GM19351 (cell line): ENCODE results near the gene SERP2.

Experiments
- ATAC-seq: cut with Tn5 transposase; IDR thresholded peaks from one replicate; pipeline ENCODE4 v1.9.1; 2021; ENCODE audit warnings: mild to moderate bottlenecking, moderate library complexity; ENCODE audit not compliant: unreplicated experiment

The SERP2 gene

DNA sequence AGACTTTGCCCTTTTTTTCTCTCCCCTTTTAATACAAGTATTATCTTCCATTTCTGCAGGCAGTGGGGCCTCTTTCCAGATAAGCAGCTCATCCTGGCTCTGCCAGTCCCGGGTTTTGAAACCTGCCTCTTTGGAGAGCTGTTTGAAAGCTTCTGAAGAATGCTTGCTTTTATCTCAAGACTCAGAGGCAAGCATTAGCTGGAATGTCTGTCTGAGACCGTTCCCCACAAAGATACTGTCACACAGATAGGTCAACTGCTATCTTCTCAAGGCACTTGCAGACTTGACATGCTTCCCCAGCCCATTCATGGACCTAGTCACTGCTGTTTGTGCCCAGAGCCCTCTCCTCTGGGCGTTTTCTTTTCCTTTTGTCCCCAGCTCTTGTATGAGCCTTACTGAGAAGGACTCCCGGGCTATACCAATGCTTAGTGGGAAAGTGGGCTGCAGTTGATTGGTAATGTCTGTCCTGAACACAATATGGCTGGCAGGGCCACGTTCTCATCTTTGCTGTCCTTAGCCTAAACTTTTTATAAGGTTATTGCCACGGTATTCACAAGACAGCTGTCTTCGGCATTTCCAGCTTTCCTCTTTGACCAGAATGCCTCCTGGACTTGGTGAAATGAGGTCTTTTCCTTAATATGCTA, 13.4 kb downstream of the SERP2 start:
- no peak for ATAC-seq

DNA sequence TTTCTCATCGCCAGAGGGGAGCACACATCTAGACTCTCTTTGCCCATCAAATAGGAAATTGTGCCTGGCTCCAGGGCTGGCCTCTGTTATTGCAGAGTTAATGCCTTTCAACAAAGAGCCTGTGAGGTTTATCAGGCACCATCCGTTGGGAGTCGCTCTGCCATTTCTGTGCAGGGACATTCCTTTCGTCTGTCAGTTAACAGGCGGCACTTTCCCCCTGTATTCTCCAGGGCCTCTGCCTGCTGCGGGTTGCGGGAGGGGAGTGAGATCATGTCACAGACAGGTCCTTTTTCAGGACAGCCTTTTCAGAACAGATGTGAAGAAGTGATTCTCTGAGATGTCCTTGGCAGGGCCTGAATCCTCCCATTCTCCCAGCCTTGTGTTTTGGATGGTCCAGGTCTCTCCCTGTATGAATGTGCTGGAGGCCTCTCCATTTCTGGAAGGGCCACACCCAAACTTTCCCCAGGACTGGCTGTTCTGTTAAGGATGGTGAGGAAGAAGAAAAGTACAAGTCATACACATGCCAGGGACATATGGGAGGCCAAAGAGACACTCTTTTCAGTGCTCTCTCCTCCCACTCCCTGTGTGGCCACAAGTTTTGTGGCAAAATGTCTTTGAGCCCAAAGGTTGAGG, 14.9 kb downstream of the SERP2 start:
- no peak for ATAC-seq

DNA sequence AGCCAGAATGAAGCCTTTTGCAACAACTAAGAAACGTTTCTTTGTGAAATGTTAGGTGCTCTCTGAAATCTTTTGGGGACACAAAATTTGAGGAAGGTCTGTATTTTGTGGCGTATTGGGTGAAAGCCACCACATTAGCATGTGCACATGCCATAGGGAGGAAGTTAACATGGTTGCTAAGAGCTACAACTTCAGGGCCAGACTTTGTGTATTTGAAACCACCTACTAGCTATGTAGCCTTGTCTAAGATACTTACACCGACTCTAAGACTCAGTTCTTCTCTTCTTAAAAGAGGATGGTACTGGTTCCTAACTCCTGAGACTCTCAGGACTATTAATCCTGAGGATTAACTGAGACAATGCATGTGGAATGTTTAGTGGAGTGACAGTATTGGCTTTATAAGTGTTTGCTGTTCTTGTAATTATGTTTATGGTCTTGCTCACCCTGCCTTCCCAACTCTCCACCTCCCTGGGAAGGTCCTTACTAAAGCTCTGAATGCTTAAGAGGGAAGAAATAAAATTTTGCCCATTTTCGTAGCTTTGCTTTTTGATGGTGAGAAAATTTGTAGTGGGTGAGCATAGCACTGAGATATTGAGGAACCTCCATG, 15.5 kb downstream of the SERP2 start:
- ATAC-seq: no peak

DNA sequence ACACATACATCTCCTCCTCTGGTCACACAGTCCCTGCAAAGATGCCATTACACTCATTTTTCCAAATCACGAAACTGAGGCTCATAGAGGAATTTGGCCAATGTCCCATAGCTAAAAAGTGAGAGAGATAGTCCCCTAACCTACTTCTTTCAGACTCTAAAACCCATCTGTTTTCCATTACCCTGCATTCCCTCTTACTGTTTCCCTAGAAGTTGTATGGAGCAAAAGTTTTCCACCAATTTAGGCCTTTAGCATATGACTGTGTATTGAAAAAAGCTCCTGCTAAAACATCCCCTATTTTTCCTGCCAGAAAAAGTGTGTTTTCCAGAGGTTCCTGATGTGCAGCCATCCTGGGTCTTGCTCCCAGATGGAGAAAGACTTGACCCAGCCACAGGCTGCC, 16.3 kb downstream of the SERP2 start:
- no peak for ATAC-seq

DNA sequence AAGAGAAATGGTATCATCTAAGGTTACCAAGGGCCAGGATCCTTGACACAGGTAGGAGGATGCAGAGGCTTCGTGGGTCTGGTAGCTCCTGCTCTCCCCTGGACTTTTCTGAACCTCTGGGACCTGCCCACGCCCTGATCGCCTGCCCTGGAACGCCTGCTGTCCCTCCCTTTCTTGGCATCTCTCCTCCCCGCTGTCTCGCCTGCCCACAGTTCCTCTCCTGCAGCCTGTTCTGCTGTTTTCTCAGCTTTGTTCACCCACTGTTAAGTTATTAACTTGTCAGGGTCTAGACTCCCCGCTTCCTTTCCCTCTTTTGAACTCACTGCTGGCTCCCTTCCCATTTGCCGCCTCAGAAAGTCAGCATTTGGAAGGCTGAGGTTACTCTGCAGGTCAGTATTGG, 19.8 kb downstream of the SERP2 start:
- ATAC-seq: no peak

DNA sequence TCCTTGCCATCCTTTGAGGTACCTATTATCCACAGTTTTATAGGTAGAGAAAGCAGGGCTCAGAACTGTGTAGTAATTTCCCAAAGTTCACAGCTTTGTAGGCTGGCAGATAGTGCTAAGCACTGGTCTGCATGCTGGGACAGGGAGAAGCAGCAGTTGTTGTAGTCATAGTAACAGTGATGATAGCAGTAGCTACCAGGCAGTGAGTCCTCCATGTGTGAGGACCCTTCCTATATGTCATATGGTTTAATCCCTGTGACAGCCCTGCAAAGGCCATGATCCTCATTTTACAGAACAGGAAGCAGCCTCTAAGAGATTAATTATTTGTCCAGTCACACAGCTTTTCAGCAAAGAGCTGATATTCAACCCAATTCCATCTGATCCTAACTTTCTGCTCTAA, 21.0 kb downstream of the SERP2 start:
- no peak for ATAC-seq

DNA sequence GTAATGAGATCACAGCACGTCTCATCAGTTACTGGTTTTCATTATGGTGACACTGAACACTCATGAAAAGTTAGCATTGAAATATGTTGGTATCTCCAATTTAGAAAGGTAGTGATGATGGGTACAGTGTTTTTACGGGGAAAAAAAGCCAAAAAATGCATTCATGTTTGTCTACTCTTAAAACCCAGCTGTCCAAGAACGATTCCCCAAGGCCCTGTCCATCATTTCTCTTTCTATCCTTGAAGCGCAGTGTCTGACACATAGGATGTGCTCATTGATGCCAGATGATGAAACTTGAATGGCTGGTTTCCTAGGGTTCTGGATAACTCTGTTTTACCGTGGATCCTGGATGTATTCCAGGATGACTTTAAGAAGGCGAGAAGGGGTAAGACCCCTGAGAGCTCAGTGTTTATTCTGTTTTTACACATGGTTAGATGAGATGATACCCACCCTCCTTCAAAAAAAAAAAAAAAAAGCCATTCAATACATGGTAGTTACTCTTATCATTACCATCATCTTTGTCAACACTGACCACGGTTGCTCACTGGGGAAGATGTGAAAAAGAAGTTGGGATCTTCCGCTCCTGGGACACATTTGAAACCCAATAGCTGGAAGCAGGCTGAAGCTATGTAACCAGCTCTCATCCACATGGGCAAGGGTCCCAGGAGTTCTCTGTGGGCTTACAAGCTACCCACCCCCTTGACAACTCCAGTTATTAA, 22.5 kb downstream of the SERP2 start:
- no peak for ATAC-seq

DNA sequence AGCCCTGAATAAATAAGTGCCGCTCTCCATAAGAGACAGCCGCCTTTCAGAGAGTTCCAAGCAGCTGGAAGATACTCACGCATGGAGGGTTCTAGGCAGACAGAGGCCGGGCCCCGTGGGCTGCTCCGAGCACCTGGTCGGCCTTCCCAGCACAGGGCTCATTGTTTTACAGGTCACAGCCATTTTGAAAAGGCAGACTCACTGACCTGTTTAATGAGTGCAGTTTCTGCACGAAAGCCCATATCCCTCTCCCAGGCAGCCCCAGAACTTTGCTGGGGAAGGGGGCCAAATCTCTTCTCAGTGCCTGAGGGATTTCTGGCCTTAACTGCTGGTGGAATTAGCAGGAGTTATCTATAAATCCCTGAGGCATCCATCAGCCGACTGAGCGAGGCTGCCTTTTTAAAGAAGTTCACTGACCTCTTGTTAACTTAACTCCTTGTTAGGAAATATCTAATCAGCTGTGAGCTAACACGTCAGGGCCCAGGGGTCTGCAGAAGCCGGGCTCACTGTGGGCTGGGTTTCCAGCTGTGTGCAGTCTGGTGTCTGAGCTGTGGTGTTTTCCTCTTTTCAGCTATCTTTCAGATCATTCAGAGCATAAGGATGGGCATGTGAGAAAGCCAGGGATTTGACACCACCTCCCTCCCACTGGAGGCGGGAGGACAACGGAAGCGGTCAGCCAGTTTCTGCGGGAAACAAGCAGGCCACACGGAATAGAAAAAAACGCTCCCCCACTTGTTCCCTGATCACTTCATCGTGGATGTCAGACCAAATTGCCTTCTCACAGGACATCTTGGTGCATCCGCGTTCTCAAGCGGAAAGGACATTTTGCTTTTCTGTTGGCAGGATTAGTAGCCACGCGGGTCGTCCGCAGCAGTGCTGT, 23.3 kb downstream of the SERP2 start:
- no peak for ATAC-seq

DNA sequence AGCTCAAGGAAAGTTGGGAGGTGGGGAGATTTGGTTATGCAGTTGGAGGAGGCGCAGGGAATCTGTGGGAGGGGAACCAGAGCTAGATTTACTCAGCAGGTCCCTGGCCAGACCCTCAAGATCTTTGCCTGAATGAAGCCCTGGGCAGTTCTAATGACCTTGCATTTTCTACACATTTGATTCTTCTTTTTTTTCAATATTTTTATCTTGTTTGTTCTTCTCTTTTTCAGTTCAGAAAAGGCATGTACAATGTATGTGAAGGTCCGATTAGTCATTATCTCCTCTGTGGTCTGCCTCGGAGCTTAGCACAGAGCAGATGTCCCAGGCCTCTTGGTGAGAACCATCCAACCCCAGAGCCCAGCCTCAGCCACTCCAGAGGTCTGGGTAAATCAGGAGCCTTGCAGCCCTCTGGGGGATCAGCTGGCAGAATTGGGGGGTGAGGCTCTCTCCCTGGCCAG, 24.2 kb downstream of the SERP2 start:
- no peak for ATAC-seq

DNA sequence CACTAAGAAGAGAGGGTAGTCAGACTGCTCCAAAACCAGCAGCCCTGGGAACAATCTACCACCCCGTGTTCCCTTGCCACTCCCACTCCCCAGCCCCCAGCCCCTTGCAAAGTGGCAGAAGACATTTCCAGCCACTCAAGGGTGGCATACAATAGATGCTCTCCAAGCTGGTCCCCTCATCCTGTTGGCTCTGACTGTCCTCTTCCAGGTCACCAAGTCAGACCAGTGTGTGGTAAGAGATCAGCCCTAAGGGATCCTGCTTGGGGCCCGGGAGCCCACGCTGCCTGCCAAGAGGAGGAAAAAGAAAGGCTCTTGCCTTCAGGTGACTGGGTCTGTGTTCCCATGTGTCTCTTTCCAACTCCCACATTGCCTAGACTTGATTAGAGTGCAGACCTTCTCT, 25.0 kb downstream of the SERP2 start:
- ATAC-seq: no peak

DNA sequence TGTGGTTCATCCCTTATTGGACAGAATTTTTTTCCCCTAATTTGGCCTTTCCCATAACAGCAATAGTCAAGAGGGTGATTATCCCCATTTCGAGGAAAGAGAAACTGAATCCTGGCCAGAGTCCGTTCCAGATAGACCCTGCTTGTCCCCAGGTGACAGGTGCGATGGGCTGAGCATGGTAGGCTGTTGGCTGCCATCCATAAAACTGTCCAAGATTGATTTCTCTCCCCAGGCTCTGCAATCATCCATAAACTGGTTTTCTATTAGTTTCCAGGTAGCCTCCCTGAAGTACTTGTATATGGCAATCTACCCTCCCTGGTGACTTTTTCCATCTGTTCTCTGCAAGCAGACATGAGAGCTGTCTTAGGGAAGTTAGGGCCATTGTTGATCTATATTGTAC, 25.4 kb downstream of the SERP2 start:
- no peak for ATAC-seq

DNA sequence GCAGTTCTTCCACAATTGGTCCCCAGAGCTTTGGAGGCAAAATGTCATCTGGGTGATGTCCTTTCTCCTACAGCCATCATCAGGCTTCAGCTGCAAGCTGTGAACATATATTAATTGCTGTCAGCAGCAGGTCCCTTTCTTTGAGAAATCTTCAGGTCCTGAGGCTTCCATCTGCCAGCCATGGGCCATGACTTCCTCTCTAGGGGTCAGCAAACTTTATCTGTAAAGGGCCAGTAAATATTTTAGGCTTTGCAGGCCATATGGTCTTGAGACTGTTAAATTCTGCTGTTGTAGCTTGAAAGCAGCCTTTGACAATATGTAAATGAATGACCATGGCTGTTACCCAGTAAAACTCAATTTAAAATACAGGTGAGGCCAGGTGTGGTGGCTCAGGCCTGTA, 27.1 kb downstream of the SERP2 start:
- no peak for ATAC-seq

DNA sequence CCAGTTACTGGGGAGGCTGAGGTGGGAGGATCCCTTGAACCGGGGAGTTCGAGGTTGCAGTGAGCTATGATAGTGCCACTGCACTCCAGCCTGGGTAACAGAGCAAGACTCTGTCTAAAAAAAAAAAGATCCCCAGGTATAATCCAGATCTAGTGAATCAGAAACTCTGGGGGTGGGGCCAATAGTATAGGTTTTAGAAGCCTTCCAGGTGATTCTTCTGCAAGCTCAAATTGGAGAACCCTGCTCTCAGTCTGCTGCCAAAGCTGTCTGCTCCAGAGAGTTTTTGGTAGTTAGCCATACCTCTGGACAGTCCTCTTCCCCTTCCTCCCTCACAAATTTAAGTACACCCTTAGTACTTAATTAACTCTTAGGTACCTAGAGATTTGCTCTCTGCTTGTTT, 28.0 kb downstream of the SERP2 start:
- no peak for ATAC-seq

DNA sequence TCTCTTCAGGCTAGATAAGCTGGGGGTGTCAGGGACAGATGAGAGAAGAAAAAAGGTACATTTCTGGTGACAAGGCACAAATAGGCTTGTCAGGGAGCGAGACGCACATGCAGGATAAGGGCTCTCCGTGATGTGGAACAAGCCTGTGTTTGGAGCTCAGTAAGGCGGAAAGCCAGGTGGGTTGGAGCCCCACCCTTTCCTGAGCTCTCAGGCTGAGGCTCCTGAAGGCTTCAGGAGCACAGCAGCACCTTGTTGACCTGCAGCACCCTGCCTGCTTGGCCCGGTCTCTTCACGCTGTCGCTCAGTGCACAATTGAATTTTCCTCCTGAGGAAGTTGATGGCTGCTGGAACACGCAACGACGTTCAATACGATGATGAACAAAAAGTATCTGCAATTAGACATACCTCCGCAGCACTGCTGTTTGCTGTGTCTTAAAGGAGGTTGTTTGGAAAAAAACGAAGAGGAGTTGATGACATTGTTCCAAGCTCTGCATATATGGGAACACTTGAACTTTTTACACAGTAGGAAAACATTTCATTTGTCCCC, 29.3 kb downstream of the SERP2 start:
- ATAC-seq: no peak

DNA sequence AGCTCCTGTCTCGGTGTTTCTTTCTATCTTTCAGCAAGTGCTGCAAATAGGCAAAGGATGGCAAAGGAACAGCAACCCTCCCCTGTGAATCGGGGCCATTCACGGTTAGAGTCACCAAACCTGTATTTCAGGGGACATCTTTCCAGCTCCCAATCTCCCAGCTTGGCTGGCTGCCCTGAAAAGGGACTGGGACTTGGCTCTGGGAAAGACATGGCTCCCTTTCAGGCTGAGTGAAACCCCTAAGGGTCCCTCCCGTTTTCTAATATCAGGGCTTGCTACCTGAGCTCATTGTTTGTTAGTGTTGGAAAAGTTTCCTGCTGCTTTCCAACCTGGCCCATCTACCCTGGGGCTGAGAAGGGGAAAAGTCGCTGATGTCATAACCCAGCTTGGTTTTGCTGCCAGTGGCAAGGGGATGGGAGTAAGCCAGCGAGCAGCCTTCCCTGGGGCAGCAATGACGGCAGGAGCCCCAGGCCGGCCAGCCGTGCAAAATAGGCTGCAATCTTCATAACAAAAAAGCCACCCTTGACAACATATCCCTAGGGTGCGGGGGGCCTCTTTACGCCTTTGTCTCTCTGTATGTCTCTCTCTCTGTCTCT, 29.9 kb downstream of the SERP2 start:
- ATAC-seq: no peak

DNA sequence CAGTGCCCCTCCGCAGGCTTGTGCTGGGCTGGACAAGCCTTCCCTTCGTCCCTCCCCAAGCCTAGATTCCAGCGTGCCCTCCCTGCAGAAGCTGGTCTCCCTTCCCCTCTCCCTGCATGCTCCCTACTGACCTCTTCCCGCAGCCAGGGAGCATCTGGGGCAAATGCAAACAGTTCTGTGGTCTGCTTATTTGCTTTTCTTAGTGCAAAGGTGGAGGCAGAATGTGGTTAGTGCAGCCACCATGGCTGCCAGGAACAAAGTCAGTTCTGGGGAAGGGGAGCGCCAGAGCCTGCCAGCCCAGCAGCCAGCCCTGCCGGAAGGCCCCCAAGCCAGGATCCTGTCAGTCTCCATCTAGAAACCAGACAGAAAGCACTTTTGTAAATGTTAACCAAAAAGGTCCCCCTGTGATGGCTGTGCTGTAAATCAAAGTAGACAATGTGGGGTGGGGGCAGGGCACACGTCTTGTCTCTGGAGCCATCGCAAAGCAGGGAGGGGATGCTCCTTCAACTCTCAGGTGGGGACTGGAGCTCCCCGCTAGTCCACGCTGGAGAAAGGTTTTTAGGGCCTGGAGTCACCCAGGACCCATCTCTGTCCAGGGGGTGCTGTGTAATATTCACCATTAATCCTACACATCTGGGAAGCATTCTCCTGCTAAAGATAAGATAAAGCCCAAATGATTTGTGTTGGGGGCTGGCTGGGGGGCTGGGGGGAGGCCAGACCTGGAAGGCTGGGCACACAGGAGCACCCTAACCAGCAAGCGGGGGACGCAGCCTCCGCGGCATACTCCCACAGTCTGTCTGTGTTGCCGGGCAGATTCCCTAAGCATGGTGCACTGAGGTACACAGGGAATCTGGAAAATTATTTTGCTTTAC, 30.9 kb downstream of the SERP2 start:
- no peak for ATAC-seq

DNA sequence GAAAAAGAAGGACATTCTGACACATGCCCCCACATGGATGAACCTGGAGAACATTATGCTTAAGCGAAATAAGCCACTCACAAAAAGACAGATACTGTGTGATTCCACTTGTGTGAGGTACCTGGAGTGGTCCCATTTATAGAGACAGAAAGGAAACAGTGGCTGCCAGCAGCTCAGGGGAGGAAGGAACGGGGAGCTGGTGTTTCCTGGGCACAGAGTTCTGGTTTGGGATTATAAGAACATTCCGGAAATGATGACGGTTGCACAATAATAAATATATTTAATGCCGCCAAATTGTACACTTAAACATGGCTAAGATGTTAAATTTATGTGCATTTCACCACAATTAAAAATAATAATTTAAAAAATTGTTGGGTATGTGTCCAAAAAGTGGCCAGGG, 33.0 kb downstream of the SERP2 start:
- ATAC-seq: no peak

DNA sequence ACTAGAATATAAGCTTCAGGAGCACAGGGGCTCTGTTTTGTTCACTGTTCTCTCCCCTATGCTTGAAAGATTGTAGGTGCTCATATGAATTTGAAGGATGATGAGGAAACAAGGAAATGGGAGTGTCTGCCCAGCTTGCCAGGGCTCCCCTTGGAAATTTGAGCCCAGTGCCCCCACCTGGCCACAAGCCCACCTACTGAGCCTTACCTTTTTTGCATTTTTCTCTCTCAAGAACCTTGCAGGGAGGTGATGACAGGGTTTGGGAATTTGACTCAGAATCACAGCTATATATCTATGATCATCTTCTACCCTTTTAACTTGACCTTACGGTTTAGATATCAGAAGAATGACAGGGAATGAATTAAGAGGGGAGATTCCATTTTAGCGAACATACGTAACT, 33.8 kb downstream of the SERP2 start:
- no peak for ATAC-seq

DNA sequence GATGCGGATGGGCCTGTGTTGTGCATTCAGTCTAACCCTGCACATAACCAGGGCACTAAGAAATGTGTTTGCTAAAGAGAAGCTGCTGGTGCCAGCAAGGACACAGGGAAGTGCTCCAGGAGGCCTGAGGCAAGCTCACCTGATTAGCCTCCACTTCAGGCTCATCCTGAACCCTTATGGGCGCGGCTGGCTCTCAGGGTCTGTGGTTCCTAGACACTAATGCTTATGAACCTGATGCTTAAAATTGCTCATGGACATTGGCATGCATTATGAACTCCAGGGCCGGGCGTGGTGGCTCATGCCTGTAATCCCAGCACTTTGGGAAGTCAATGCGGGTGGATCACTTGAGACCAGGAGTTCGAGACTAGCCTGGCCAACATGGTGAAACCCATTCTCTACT, 34.3 kb downstream of the SERP2 start:
- ATAC-seq: no peak
